Measurements from ENCODE around the gene CRYBA1.

DNA sequence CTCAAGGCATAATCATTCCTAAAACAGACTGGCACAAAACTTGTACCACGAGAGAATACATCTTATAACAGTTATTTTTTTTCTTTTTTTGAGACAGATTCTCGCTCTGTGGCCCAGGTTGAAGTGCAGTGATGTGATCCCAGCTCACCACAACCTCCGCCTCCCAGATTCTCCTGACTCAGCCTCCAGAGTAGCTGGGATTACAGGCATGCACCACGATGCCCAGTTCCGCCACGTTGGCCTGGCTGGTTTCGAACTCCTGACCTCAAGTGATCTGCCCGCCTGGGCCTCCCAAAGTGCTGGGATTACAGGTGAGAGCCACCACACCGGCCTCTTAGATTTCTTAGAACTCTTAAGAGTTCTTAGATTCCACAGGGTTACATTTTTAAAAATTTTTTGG lies 43.2 kb downstream of the CRYBA1 start:
- TF ChIP-seq, protein P1, sequence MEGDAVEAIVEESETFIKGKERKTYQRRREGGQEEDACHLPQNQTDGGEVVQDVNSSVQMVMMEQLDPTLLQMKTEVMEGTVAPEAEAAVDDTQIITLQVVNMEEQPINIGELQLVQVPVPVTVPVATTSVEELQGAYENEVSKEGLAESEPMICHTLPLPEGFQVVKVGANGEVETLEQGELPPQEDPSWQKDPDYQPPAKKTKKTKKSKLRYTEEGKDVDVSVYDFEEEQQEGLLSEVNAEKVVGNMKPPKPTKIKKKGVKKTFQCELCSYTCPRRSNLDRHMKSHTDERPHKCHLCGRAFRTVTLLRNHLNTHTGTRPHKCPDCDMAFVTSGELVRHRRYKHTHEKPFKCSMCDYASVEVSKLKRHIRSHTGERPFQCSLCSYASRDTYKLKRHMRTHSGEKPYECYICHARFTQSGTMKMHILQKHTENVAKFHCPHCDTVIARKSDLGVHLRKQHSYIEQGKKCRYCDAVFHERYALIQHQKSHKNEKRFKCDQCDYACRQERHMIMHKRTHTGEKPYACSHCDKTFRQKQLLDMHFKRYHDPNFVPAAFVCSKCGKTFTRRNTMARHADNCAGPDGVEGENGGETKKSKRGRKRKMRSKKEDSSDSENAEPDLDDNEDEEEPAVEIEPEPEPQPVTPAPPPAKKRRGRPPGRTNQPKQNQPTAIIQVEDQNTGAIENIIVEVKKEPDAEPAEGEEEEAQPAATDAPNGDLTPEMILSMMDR (IDR thresholded peaks at IDR 0.05; ENCODE audit: low read depth, low read length), result no peak
- TF ChIP-seq EZH2phosphoT487 (IDR thresholded peaks at IDR 0.05; ENCODE audit: low read depth), result no peak

Measured in OCI-LY3 (cell line).